Upper lobe of left lung (tissue), 4 donors: ENCODE results near the gene PCYT2.

ENCODE experiments used
- CTCF ChIP-seq, 6 experiments: fragments of 450-650 bp in 4 of 6; fragments of 200-600 bp in 2 of 6; sonication (generic) in 2 of 6; IDR thresholded peaks; one replicate each; pipeline ENCODE4 v1.5.1; 2016 to 2019; ENCODE audit warnings: antibody characterized with exemption in 6 of 6
- POLR2A ChIP-seq, 4 donors: fragments of 450-650 bp; IDR thresholded peaks; one replicate each; pipeline ENCODE4 v1.5.1; 2016 to 2017; ENCODE audit warnings: antibody characterized with exemption in 4 of 4, mild to moderate bottlenecking in 2 of 4

GRCh38 chr17:81939881-81940385 lies 28.7 kb upstream of the PCYT2 start:
- TF ChIP-seq POLR2A (IDR thresholded peaks at IDR 0.05) (no peak), CTCF (IDR thresholded peaks at IDR 0.05) (no peak)
